C4-2B (cell line): ENCODE data around the gene PBX1.

Experiments used
- CTCF ChIP-seq: fragments of 450-650 bp; conservative IDR thresholded peaks from 2 replicates; pipeline ENCODE4 v1.5.1; 2017; ENCODE audit warnings: mild to moderate bottlenecking
- ZFX ChIP-seq: fragments of 450-650 bp; IDR thresholded peaks from 2 replicates; pipeline ENCODE4 v1.6.1; 2017

GRCh38 chr1:164575356-164575886 lies 16.4 kb downstream of the PBX1 start:
- TF ChIP-seq CTCF (no peak), ZFX (no peak)
